ENCODE results near the gene PARN.

- TF ChIP-seq EZH2 (IDR thresholded peaks at IDR 0.05; ENCODE audit: borderline replicate concordance, insufficient read depth, low read length, poor library complexity, severe bottlenecking) = no peak
- no peak for TF ChIP-seq CTCF (IDR thresholded peaks at IDR 0.05; ENCODE audit: poor library complexity, severe bottlenecking)
- no peak for TF ChIP-seq MXI1 (conservative IDR thresholded peaks at IDR 0.05; ENCODE audit: poor library complexity, severe bottlenecking)
- no peak for TF ChIP-seq POLR2AphosphoS5 (IDR thresholded peaks at IDR 0.05)
Observed at GRCh38 chr16:14520753-14521152, 109.3 kb downstream of the PARN start.

All from neural cell (in vitro differentiated cells).